NOMO-1 treated with DMSO at 0.1 percent for 48 hours (cell line): ENCODE measurements around the gene SEPTIN3.
"Not testable (repeated sequence)": the region's sequence is repeated elsewhere in the genome, so short reads cannot be mapped to it uniquely, and the experiment has no call there.

Experiments used
- DNase-seq: peaks from one replicate; lab custom pipeline; 2025; ENCODE audit not compliant: unreplicated experiment; lab: John Stamatoyannopoulos, UW

SEPTIN3 gene

GRCh38 chr22:41940832-41941765 is 28.1 kb upstream of the SEPTIN3 start:
- peak; percentile 70 for DNase-seq

- no peak for DNase-seq
Measured at GRCh38 chr22:41943661-41944209, 25.5 kb upstream of the SEPTIN3 start.

- DNase-seq, result peak; percentile 97
Measured at GRCh38 chr22:41946629-41947423, 22.4 kb upstream of the SEPTIN3 start, which contains the start of gene CENPM. CENPM (minus strand) TSS chr22:41947152; CDS start chr22:41947076, 76 bp downstream.

GRCh38 chr22:41947424-41948080 is 21.7 kb upstream of the SEPTIN3 start:
- no peak for DNase-seq

- DNase-seq, result no peak
Measured at GRCh38 chr22:41948142-41948541, 21.1 kb upstream of the SEPTIN3 start.

GRCh38 chr22:41948928-41949296 is 20.3 kb upstream of the SEPTIN3 start:
- DNase-seq, result not testable (repeated sequence)

- DNase-seq, result no peak
Measured at GRCh38 chr22:41949297-41949965, 19.8 kb upstream of the SEPTIN3 start.

GRCh38 chr22:41951898-41952474 is 17.3 kb upstream of the SEPTIN3 start, which contains the start of gene SMIM45:
SMIM45 (plus strand) TSS chr22:41952150.
- DNase-seq, result no peak

GRCh38 chr22:41952713-41953112 is 16.5 kb upstream of the SEPTIN3 start:
- no peak for DNase-seq

GRCh38 chr22:41957941-41958556 is 11.2 kb upstream of the SEPTIN3 start:
- DNase-seq, result no peak

- peak; percentile 26 for DNase-seq
Measured at GRCh38 chr22:41963453-41964111, 5.7 kb upstream of the SEPTIN3 start.

- no peak for DNase-seq
Measured at GRCh38 chr22:41964112-41964491, 5.1 kb upstream of the SEPTIN3 start.

- DNase-seq, result no peak
Measured at GRCh38 chr22:41966225-41966606, 3.0 kb upstream of the SEPTIN3 start.

- DNase-seq, result peak; percentile 81
Measured at GRCh38 chr22:41966607-41967240, 2.5 kb upstream of the SEPTIN3 start.

GRCh38 chr22:41968601-41969000 is 642 bp upstream of the SEPTIN3 start:
- no peak for DNase-seq

- DNase-seq, result no peak
Measured at GRCh38 chr22:41970601-41971000, 1.4 kb downstream of the SEPTIN3 start.

GRCh38 chr22:41971431-41971830 is 2.2 kb downstream of the SEPTIN3 start:
- no peak for DNase-seq

- DNase-seq, result no peak
Measured at GRCh38 chr22:41974691-41975290, 5.5 kb downstream of the SEPTIN3 start.
